ENCODE measurements around the gene USF3.

The USF3 gene

DNA sequence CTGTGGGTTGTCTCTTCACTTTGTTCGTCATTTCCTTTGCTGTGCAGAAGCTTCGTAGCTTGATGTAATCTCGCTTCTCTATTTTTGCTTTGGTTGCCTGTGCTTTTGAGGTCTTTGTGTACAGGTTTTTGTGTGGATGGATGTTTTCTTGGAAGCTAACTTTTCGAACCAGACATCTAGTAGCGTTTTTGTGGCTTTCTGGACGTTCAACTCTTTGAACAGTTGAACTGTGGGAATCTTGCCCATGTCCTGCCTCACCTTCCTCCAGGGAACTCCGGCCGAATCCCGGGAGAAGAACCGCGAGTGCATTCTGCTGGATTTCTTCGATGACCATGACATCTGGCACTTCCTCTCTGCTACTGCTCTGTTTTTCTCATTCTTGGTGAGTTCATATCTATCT lies 70.6 kb downstream of the USF3 start:
- no peak for DNase-seq (ENCODE audit: low read depth)
- TF ChIP-seq CTCF (IDR thresholded peaks at IDR 0.05; ENCODE audit: low read depth, low read length, missing control alignments), result no peak
- no peak overlapping the region for H3K4me3 ChIP-seq (ENCODE audit: low read depth, low read length)
- in situ Hi-C loops (cut with HindIII; ENCODE audit: low sequenced_read_pairs), result no loop called here

DNA sequence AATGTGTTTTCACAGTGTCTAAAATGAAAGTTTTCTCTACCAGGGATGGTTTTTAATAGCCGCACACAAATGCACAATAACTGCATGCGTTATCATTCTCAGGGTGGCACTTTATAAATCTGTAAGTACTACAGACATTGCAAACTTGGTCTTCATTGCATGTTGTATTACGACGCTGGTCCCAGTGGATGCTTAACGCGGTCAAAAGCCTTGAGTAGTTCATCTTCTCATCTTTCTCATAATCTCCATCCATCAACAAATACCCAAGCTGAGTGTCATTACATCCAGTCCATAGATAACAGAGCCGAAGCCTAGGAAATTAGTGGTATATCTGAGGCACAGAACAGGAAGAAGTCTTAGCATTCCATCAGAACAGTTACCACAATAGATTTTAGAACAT lies 72.6 kb downstream of the USF3 start:
- in situ Hi-C loops (cut with HindIII; ENCODE audit: low sequenced_read_pairs), result no loop called here
- DNase-seq (ENCODE audit: low read depth), result no peak
- H3K4me3 ChIP-seq (ENCODE audit: low read depth, low read length), result no peak overlapping the region

GRCh38 chr3:113623324-113623723 lies 73.1 kb downstream of the USF3 start:
- DNase-seq (ENCODE audit: low read depth), result no peak
- H3K4me3 ChIP-seq (ENCODE audit: low read depth, low read length), result no peak overlapping the region
- peak; percentile 17 for TF ChIP-seq CTCF (IDR thresholded peaks at IDR 0.05; ENCODE audit: low read depth, low read length, missing control alignments)
- in situ Hi-C loops (cut with HindIII; ENCODE audit: low sequenced_read_pairs), result no loop called here

More for the DNA sequence above, 72.6 kb downstream of the USF3 start:
- TF ChIP-seq CTCF (IDR thresholded peaks at IDR 0.05; ENCODE audit: low read depth, low read length, missing control alignments), result no peak

DNA sequence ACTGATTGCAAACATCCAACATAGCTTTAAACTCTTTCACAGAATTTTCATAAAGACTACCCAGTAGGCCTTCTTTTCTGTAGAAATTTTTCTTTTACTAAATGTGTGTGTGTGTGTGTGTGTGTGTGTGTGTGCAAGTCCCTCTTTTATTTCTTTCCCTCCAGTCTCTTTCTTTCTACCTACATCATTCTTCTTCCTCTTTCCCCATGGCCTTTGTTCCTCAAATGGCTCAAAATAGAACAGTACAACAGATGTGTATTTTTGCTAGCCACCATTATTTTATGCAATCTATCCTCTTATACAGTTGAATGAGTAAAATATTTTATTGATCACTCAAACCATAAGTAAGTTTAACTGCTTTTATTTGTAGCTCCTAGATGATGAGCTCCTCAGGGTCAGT lies 76.4 kb downstream of the USF3 start:
- DNase-seq (ENCODE audit: low read depth), result no peak
- no peak for TF ChIP-seq CTCF (IDR thresholded peaks at IDR 0.05; ENCODE audit: low read depth, low read length, missing control alignments)
- H3K4me3 ChIP-seq (ENCODE audit: low read depth, low read length), result no peak overlapping the region
- in situ Hi-C loops (cut with HindIII; ENCODE audit: low sequenced_read_pairs), result no loop called here

DNA sequence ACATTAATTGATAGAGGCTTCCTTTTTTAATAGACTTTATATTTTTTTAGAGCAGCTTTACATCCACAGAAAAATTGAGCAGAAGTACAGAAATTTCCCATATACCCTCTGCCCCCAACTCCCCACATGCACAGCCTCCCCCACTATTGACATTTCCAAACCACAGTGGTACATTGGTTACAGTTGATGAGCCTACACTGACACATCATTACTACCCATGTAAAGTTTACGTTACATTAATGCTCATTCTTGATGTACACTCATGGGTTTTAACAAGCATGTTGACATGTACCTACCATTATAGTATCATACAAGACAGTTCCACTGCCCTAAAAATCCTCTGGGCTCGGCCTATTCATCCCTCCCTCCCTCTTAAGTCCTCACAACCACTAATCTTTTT lies 78.7 kb downstream of the USF3 start:
- no peak for DNase-seq (ENCODE audit: low read depth)
- TF ChIP-seq CTCF (IDR thresholded peaks at IDR 0.05; ENCODE audit: low read depth, low read length, missing control alignments), result no peak
- in situ Hi-C loops (cut with HindIII; ENCODE audit: low sequenced_read_pairs), result no loop called here
- no peak overlapping the region for H3K4me3 ChIP-seq (ENCODE audit: low read depth, low read length)

DNA sequence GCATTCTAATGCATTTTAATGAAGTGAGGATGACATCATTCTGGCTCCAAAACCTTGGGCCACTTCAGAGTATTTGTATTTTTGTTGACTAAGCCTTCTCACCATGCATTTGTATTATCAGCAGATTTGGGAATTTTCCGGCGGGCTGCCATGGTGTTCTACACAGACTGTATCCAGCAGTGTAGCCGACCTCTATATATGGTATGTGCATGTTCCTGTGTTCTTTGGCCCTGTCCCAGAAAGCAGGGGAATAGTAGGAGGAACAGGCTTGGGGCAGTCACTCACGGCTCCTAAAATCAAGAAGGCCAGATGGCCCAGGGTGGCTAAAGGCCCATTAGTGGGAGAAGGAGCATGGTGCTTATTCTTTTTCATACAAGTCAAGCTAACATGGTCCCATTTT lies 80.5 kb downstream of the USF3 start:
- H3K4me3 ChIP-seq (ENCODE audit: low read depth, low read length), result no peak overlapping the region
- in situ Hi-C loops (cut with HindIII; ENCODE audit: low sequenced_read_pairs), result no loop called here
- DNase-seq (ENCODE audit: low read depth), result no peak
- no peak for TF ChIP-seq CTCF (IDR thresholded peaks at IDR 0.05; ENCODE audit: low read depth, low read length, missing control alignments)

DNA sequence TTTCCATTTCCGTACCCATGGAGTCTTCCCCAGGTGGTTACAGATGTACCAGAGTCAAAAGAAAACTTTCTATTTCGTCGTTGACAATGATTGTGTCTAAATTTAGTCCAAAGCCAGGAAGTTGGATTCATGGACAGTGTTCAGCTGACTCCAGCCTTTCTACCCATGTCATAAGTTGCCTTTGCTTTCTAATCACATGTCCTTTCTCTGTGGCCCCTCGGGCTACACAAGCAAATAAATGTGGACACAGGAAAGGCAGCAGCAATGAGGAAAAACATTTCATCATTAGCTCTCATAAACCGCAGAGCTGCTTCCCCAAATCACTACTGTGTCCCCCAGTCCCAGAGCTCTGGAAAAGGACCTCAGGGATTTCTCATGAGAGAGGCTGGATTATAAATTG lies 82.0 kb downstream of the USF3 start:
- no peak overlapping the region for H3K4me3 ChIP-seq (ENCODE audit: low read depth, low read length)
- DNase-seq (ENCODE audit: low read depth), result no peak
- TF ChIP-seq CTCF (IDR thresholded peaks at IDR 0.05; ENCODE audit: low read depth, low read length, missing control alignments), result no peak
- in situ Hi-C loops (cut with HindIII; ENCODE audit: low sequenced_read_pairs), result no loop called here

Measured in astrocyte of the cerebellum (primary cell).